Stomach (tissue), 4 donors: ENCODE measurements around the gene JUNB.

Experiments used
- CTCF ChIP-seq, 7 experiments: fragments of 450-650 bp in 4 of 7; fragments of 200-600 bp in 3 of 7; sonication (generic) in 3 of 7; IDR thresholded peaks; one replicate each; pipeline ENCODE4 v1.5.1; 2016 to 2019; ENCODE audit warnings: antibody characterized with exemption in 7 of 7, control low read depth in 2 of 7, mild to moderate bottlenecking in 1 of 7
- EP300 ChIP-seq: sonication (generic); formaldehyde crosslinking; IDR thresholded peaks from one replicate; pipeline ENCODE4 v1.6.1; 2017; ENCODE audit warnings: antibody characterized with exemption
- POLR2A ChIP-seq, 4 donors: fragments of 450-650 bp; IDR thresholded peaks; one replicate each; pipeline ENCODE4 v1.6.1; 2016; ENCODE audit warnings: antibody characterized with exemption in 4 of 4, control low read depth in 2 of 4, mild to moderate bottlenecking in 1 of 4, moderate library complexity in 1 of 4
- POLR2AphosphoS5 ChIP-seq, 3 donors: sonication (generic); formaldehyde crosslinking; IDR thresholded peaks; one replicate each; pipeline ENCODE4 v1.6.1; 2016; ENCODE audit warnings: antibody characterized with exemption in 3 of 3

GRCh38 chr19:12774588-12775555, 16.4 kb upstream of the JUNB start, which contains the start of gene HOOK2:
- TF ChIP-seq CTCF (IDR thresholded peaks at IDR 0.05): peak in 1 of 7 experiments; percentile 16
- TF ChIP-seq POLR2A (IDR thresholded peaks at IDR 0.05): peak in 1 of 4 donors; percentile 17
- no peak for TF ChIP-seq EP300
- peak in 2 of 3 donors; percentile 61 to 94 for TF ChIP-seq POLR2AphosphoS5 (IDR thresholded peaks at IDR 0.05)
